Mucosa of rectum (tissue), 2 donors: ENCODE results near the gene FANCE.

Source experiments
- H3K27ac ChIP-seq, 2 donors: one replicate each; pipeline ENCODE4 v1.7.0; 2013; ENCODE audit warnings: inconsistent platforms in 2 of 2, low read depth in 2 of 2, low read length in 2 of 2
- H3K27me3 ChIP-seq, 2 donors: one replicate each; pipeline ENCODE4 v1.7.0; 2013; ENCODE audit warnings: low read length in 2 of 2; ENCODE audit not compliant: control insufficient read depth in 2 of 2, insufficient read depth in 2 of 2
- H3K36me3 ChIP-seq, 2 donors: one replicate each; pipeline ENCODE4 v1.7.0; 2013; ENCODE audit warnings: low read length in 2 of 2; ENCODE audit not compliant: control insufficient read depth in 2 of 2, insufficient read depth in 2 of 2
- H3K4me1 ChIP-seq, 2 donors: one replicate each; pipeline ENCODE4 v1.7.0; 2013; ENCODE audit warnings: low read length in 2 of 2, mild to moderate bottlenecking in 1 of 2; ENCODE audit not compliant: control insufficient read depth in 2 of 2, insufficient read depth in 2 of 2
- H3K4me3 ChIP-seq, 2 donors: one replicate each; pipeline ENCODE4 v1.7.0; 2013; ENCODE audit warnings: low read length in 2 of 2
- H3K9ac ChIP-seq, 2 donors: one replicate each; pipeline ENCODE4 v1.7.0; 2013; ENCODE audit warnings: low read length in 2 of 2, low read depth in 1 of 2, mild to moderate bottlenecking in 1 of 2
- H3K9me3 ChIP-seq, 2 donors: one replicate each; pipeline ENCODE4 v1.7.0; 2013; ENCODE audit warnings: low read length in 2 of 2; ENCODE audit not compliant: control insufficient read depth in 2 of 2
- donor health status: healthy.
- donor health status: Normal muscosa, but diverticular disease.

The FANCE gene

DNA sequence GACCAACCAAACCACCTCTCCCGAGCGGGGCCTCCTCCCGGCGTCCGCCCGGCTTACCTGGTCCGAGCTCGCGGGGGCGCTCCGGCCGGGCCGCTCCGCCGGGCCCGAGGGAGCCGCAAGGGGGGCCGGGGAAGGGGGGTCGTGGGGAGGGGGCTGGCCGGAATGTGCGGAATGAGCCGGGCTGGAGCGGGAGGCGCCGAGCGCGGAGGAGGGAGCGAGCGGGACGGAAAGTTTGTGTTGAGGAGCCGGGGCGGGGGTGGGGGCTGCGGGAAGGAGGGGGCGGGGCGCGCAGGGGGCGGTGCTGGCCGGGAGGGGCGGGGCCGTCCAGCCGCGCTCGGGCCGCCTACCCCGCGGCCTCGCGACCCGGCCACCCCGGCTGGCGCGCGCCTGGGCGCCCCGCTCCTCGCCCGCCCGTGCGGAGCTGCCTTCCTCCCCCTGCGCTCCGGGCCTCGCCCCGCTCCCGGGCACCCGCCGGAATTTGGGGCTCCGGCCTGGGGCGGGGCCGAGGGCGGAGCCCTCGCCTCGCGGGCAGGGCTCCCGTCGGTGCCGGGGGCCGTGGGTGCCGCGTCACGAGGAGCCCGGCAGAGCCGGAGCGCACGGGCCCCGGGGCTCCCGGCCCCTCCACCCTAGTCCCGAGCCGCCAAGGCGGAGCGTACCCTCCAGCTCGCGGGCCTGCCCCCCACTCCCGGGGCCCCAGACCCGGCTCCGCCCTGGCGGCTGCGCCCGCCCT, 44.9 kb downstream of the FANCE start, which contains the start of gene TEAD3:
TEAD3 (minus strand) TSS at position 239 of the 730 bp plus-strand sequence.
- H3K4me3 ChIP-seq, result peak within 1 kb of the TSS; percentile 64 to 77
- H3K9me3 ChIP-seq, result no peaks in the 10 kb centered on the region
- peak within 1 kb of the TSS; percentile 85 to 87 for H3K27ac ChIP-seq
- H3K9ac ChIP-seq, result peak within 1 kb of the TSS; percentile 72 to 84
- H3K4me1 ChIP-seq, result peaks cover 26 to 42% of the 10 kb centered on the region in 2 donors
- H3K36me3 ChIP-seq, result peaks cover 0 to 4% of the 10 kb centered on the region in 2 donors
- H3K27me3 ChIP-seq, result peaks cover 7 to 8% of the 10 kb centered on the region in 2 donors

- H3K4me3 ChIP-seq, result peak overlapping the region; percentile 64 to 65
- H3K36me3 ChIP-seq, result peaks cover 0 to 4% of the 10 kb centered on the region in 2 donors
- H3K27ac ChIP-seq, result peak overlapping the region; percentile 80 to 83
- H3K9ac ChIP-seq, result peak overlapping the region; percentile 68 to 80
- H3K9me3 ChIP-seq, result no peaks in the 10 kb centered on the region
- H3K4me1 ChIP-seq, result peaks cover 25 to 39% of the 10 kb centered on the region in 2 donors
- H3K27me3 ChIP-seq, result peaks cover 7 to 8% of the 10 kb centered on the region in 2 donors
Observed at GRCh38 chr6:35497571-35498421, 45.7 kb downstream of the FANCE start.

DNA sequence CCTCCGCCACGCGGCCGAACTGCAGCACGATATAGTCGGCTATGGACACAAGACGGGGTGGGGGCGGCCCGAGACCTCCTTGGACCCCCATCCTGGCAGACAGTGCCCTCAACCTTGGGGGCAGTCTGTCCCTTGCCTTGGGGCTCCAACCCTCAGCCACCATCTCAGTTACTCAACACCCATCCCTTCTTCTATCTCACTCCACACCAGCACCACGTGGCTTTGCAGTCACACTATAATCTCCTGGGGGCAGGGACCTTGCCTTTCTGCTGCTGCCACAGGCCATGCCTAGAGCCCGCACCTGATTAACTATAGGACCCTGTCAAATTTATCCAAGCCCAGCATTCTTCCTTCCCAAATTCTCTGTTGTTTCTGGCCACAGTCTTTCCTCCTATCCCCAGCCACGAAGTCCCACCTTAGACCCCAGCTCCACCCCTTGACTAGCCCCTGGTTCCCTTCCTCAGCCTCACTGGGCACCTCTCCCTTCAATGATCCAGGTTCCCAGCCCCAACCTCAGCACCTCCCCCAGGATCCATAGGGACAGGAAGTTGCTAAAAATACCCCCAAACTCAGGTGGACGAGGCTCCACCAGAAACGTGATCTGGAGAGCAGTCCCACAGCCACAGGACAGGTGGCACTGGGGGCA, 46.4 kb downstream of the FANCE start:
- H3K9ac ChIP-seq, result peak overlapping the region in 1 of 2 donors; percentile 80
- peaks cover 7 to 8% of the 10 kb centered on the region in 2 donors for H3K27me3 ChIP-seq
- H3K4me3 ChIP-seq, result peak overlapping the region; percentile 64 to 65
- H3K4me1 ChIP-seq, result peaks cover 22 to 31% of the 10 kb centered on the region in 2 donors
- no peaks in the 10 kb centered on the region for H3K9me3 ChIP-seq
- H3K27ac ChIP-seq, result peak overlapping the region; percentile 48 to 83
- H3K36me3 ChIP-seq, result peaks cover 0 to 2% of the 10 kb centered on the region in 2 donors

DNA sequence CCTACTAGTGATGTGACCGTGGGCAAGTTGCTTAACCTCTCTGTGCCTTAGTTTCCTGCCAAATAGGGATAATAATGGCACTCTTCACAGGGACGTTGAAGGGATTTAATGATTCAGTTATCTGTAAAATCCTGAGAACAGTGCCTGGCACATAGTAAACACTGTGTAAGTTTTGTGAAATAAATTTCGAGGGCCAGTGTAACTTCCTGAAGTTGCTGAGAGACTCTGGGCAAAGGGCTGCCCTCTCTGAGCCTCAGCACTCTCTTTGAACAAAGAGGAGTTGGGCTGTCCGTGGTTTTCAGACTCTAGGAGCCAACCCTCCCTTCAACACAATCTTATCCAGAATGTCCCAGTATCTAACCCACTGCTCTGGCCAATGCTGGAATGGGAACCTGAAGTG, 47.2 kb downstream of the FANCE start:
- no peak overlapping the region for H3K4me3 ChIP-seq
- H3K9me3 ChIP-seq, result no peaks in the 10 kb centered on the region
- H3K4me1 ChIP-seq, result peaks cover 14 to 23% of the 10 kb centered on the region in 2 donors
- no peaks in the 10 kb centered on the region for H3K36me3 ChIP-seq
- H3K27me3 ChIP-seq, result peaks cover 7 to 8% of the 10 kb centered on the region in 2 donors
- H3K9ac ChIP-seq, result no peak overlapping the region
- H3K27ac ChIP-seq, result no peak overlapping the region

DNA sequence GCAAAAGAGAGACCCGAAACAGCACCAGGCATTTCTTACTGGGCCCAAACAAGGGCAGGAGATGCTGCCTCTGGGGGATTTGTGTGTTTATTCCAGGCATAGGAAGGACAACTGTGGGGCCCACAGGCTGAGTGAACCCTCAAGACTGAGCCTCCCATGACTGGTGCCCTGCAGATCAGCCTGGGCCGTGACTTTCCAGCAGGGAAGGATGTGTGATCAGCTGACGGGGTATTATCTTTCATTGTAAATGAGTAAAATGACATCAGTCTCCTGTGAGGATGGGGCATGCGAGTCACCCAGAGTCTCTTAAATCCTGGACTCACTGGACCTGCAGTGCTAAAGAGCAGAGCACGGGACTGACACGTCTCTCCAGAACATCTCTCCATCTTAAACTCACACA, 48.6 kb downstream of the FANCE start:
- Histone ChIP-seq H3K27me3 (peaks cover 8 to 10% of the 10 kb centered on the region in 2 donors), H3K27ac (no peak overlapping the region), H3K9me3 (no peaks in the 10 kb centered on the region), H3K36me3 (no peaks in the 10 kb centered on the region), H3K9ac (no peak overlapping the region), H3K4me3 (no peak overlapping the region), H3K4me1 (peaks cover 8 to 9% of the 10 kb centered on the region in 2 donors)

DNA sequence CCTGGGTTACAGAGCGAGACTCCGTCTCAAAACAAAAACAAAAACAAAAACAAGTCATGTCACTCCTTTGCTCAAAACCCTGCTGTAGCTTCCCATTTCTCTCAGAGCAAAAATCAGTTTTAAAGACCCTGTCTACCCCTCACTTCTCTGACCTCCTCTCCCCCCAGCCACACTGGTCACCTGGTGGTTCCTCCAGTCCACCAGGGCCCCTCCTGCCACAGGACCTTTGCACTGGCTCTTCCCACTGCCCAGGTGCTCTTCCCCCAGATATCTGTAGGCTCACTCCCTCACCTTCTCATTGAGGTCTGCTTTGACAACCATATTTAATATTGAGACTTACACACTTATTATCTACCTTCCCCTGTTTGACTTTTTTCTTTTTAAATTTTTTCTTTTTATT, 49.6 kb downstream of the FANCE start:
- H3K4me3 ChIP-seq, result no peak overlapping the region
- peaks cover 6 to 8% of the 10 kb centered on the region in 2 donors for H3K4me1 ChIP-seq
- H3K27me3 ChIP-seq, result peaks cover 10 to 11% of the 10 kb centered on the region in 2 donors
- H3K27ac ChIP-seq, result no peak overlapping the region
- H3K9ac ChIP-seq, result no peak overlapping the region
- H3K9me3 ChIP-seq, result no peaks in the 10 kb centered on the region
- H3K36me3 ChIP-seq, result no peaks in the 10 kb centered on the region

GRCh38 chr6:35503534-35503933, 51.4 kb downstream of the FANCE start:
- no peak overlapping the region for H3K9ac ChIP-seq
- H3K4me1 ChIP-seq, result no peaks in the 10 kb centered on the region
- H3K4me3 ChIP-seq, result no peak overlapping the region
- no peaks in the 10 kb centered on the region for H3K9me3 ChIP-seq
- no peak overlapping the region for H3K27ac ChIP-seq
- peaks cover 13 to 14% of the 10 kb centered on the region in 2 donors for H3K27me3 ChIP-seq
- H3K36me3 ChIP-seq, result no peaks in the 10 kb centered on the region

GRCh38 chr6:35505999-35506412, 53.9 kb downstream of the FANCE start:
- Histone ChIP-seq H3K4me1 (no peaks in the 10 kb centered on the region), H3K9me3 (no peaks in the 10 kb centered on the region), H3K36me3 (no peaks in the 10 kb centered on the region), H3K9ac (no peak overlapping the region), H3K4me3 (no peak overlapping the region), H3K27me3 (peaks cover 7 to 14% of the 10 kb centered on the region in 2 donors), H3K27ac (no peak overlapping the region)

DNA sequence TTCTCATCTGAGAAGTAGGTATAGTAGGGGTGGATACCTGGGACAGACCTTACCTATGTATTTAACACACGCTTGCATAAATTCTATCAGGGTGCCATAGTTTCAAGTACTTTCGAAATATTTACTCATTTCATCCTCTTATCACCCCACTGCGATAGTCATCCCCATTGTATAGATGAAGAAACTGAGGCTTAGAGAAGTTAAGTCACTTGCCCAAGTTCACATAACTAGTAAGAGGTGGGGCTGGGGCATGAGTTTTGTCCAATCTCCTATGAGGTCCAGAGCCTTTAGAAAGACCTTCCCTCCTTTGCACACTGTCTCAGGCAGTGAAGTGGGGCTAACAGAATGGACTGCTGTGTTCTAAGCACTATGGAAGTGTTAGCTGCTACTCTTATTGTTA, 54.4 kb downstream of the FANCE start:
- Histone ChIP-seq H3K27ac (no peak overlapping the region), H3K4me3 (no peak overlapping the region), H3K9me3 (no peaks in the 10 kb centered on the region), H3K4me1 (no peaks in the 10 kb centered on the region), H3K9ac (no peak overlapping the region), H3K27me3 (peaks cover 7 to 18% of the 10 kb centered on the region in 2 donors), H3K36me3 (no peaks in the 10 kb centered on the region)
